RWPE2 (cell line): ENCODE results near the gene AP3M1.

Experiments used
- ATAC-seq: fragments of 200-7000 bp; cut with Tn5 transposase; 3 replicates; pipeline ENCODE4 v1.9.1; 2021; ENCODE audit warnings: low read depth
- DNase-seq: peaks from one replicate; pipeline ENCODE4 v3.0.0-alpha.2; 2020; ENCODE audit warnings: low spot score
- H3K27ac ChIP-seq: fragments of 450-650 bp; 2 replicates; pipeline ENCODE4 v1.5.1; 2017; ENCODE audit warnings: mild to moderate bottlenecking; ENCODE audit not compliant: poor library complexity, severe bottlenecking
- H3K27me3 ChIP-seq: fragments of 250-450 bp; sonication (Bioruptor Pico); 2 replicates; pipeline ENCODE4 v1.5.1; 2021; ENCODE audit warnings: mild to moderate bottlenecking, moderate library complexity; ENCODE audit not compliant: insufficient read depth, poor library complexity, severe bottlenecking
- H3K36me3 ChIP-seq: fragments of 250-450 bp; sonication (Bioruptor Pico); 2 replicates; pipeline ENCODE4 v1.5.1; 2020; ENCODE audit warnings: low read depth, mild to moderate bottlenecking, moderate library complexity
- H3K4me1 ChIP-seq: fragments of 250-450 bp; sonication (Bioruptor Pico); 2 replicates; pipeline ENCODE4 v1.5.1; 2021; ENCODE audit warnings: mild to moderate bottlenecking, moderate library complexity; ENCODE audit not compliant: insufficient read depth, poor library complexity, severe bottlenecking
- H3K4me3 ChIP-seq: fragments of 250-450 bp; sonication (Bioruptor Pico); 2 replicates; pipeline ENCODE4 v1.5.1; 2021; ENCODE audit warnings: mild to moderate bottlenecking, moderate library complexity; ENCODE audit not compliant: severe bottlenecking
- H3K9me3 ChIP-seq: fragments of 250-450 bp; sonication (Bioruptor Pico); 2 replicates; pipeline ENCODE4 v1.5.1; 2021; ENCODE audit warnings: mild to moderate bottlenecking, moderate library complexity; ENCODE audit not compliant: severe bottlenecking
- CTCF ChIP-seq: fragments of 450-650 bp; IDR thresholded peaks from one replicate; pipeline ENCODE4 v1.5.1; 2017; ENCODE audit warnings: mild to moderate bottlenecking, moderate library complexity; ENCODE audit not compliant: poor library complexity, severe bottlenecking

Gene AP3M1

DNA sequence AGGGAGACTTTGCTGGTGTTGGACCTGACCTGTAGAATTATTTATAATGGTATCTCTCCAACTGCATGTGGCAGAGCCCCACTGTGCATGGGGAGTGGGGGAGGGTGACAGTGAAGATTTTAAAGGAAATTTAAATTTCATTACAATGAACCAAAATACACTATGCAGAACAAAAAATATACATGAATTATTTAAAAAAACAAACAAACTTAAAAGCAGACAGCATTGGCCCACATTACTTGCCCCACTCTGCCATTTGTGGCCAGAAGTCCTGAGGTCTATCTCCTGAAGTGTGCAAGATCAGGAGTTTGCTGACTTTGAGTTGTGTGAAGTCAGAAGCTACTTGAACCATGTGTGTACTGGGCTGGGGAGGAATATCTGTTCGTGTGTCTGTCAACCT, 40.5 kb downstream of the AP3M1 start:
- no peak for ATAC-seq
- H3K27me3 ChIP-seq = no peaks in the 10 kb centered on the region
- TF ChIP-seq CTCF = no peak
- H3K9me3 ChIP-seq = no peaks in the 10 kb centered on the region
- no peak overlapping the region for H3K4me3 ChIP-seq
- no peak overlapping the region for H3K27ac ChIP-seq
- peaks cover 97% of the 10 kb centered on the region for H3K36me3 ChIP-seq
- no peak for DNase-seq
- peaks cover 3% of the 10 kb centered on the region for H3K4me1 ChIP-seq

DNA sequence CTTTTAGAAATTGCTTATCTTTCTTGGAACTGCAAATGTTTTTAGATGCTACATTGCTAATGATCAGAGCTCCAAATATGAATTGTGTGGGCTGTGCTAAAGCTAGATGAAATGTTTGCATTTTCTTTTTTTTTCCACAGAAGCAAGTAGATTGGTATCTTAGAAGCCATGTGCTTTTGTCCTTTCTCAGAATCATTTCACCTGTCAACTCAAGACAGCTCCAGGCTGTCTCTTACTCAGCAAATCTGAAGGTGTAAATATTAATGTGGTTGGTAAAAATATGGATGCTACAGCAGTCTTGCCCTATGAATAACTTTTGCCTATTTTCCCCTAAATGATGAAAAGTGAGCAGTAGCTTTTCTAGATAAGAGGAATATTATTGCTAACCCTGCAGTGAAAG, 41.2 kb downstream of the AP3M1 start:
- TF ChIP-seq CTCF = no peak
- no peaks in the 10 kb centered on the region for H3K27me3 ChIP-seq
- no peak for ATAC-seq
- H3K4me3 ChIP-seq = no peak overlapping the region
- no peaks in the 10 kb centered on the region for H3K9me3 ChIP-seq
- no peak for DNase-seq
- H3K36me3 ChIP-seq = peaks cover 97% of the 10 kb centered on the region
- peaks cover 3% of the 10 kb centered on the region for H3K4me1 ChIP-seq
- H3K27ac ChIP-seq = no peak overlapping the region

- Histone ChIP-seq H3K27me3 (no peaks in the 10 kb centered on the region), H3K4me3 (no peak overlapping the region), H3K4me1 (no peaks in the 10 kb centered on the region), H3K36me3 (peaks cover 97% of the 10 kb centered on the region), H3K27ac (no peak overlapping the region), H3K9me3 (no peaks in the 10 kb centered on the region)
- no peak for TF ChIP-seq CTCF
- ATAC-seq (no peak), DNase-seq (no peak)
Observed at GRCh38 chr10:74107391-74107790, 43.2 kb downstream of the AP3M1 start.

DNA sequence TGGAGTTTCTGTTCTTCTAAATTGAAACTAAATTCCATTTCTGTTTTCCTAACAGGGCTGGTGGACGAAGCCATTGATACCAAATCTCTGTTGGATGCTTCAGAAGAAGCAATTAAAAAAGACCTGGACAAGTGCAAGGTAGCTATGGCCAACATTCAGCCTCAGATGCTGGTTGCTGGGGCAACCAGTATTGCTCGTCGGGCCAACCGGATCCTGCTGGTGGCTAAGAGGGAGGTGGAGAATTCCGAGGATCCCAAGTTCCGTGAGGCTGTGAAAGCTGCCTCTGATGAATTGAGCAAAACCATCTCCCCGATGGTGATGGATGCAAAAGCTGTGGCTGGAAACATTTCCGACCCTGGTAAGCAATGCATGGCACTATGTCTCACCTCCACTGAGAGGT, 45.6 kb downstream of the AP3M1 start:
- Histone ChIP-seq H3K36me3 (peaks cover 96% of the 10 kb centered on the region), H3K4me1 (no peaks in the 10 kb centered on the region), H3K9me3 (no peaks in the 10 kb centered on the region), H3K27ac (no peak overlapping the region), H3K4me3 (no peak overlapping the region), H3K27me3 (no peaks in the 10 kb centered on the region)
- ATAC-seq (no peak), DNase-seq (no peak)
- no peak for TF ChIP-seq CTCF

GRCh38 chr10:74104480-74104879, 46.1 kb downstream of the AP3M1 start:
- DNase-seq (no peak), ATAC-seq (no peak)
- Histone ChIP-seq H3K9me3 (no peaks in the 10 kb centered on the region), H3K36me3 (peaks cover 94% of the 10 kb centered on the region), H3K27ac (no peak overlapping the region), H3K4me3 (no peak overlapping the region), H3K27me3 (no peaks in the 10 kb centered on the region), H3K4me1 (no peaks in the 10 kb centered on the region)
- no peak for TF ChIP-seq CTCF
